ENCODE data around the gene MLLT10.

DNA sequence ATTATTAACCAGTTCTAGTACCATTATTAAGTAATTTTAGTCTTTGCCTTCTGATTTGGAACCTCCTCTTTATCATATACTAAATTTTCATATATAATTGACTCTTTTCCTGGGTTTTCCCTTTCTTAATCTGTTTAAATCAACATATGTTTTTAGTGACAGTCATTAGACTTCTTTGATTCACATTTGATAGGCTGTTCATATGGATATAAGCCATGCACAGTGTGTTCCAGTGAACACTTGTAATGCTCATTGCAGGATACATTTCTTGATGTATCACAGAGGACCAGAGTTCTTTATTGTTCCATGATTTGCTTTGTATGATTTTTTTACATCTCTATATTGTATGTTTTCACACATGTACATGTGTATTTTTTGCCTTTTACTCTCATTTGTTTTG, 114.0 kb downstream of the MLLT10 start:
- TF ChIP-seq, protein P1, sequence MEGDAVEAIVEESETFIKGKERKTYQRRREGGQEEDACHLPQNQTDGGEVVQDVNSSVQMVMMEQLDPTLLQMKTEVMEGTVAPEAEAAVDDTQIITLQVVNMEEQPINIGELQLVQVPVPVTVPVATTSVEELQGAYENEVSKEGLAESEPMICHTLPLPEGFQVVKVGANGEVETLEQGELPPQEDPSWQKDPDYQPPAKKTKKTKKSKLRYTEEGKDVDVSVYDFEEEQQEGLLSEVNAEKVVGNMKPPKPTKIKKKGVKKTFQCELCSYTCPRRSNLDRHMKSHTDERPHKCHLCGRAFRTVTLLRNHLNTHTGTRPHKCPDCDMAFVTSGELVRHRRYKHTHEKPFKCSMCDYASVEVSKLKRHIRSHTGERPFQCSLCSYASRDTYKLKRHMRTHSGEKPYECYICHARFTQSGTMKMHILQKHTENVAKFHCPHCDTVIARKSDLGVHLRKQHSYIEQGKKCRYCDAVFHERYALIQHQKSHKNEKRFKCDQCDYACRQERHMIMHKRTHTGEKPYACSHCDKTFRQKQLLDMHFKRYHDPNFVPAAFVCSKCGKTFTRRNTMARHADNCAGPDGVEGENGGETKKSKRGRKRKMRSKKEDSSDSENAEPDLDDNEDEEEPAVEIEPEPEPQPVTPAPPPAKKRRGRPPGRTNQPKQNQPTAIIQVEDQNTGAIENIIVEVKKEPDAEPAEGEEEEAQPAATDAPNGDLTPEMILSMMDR (IDR thresholded peaks at IDR 0.05), result no peak
- TF ChIP-seq EP300 (IDR thresholded peaks at IDR 0.05), result no peak
- no peak for TF ChIP-seq POLR2AphosphoS5 (IDR thresholded peaks at IDR 0.05)
- TF ChIP-seq POLR2A (IDR thresholded peaks at IDR 0.05; ENCODE audit: low read depth), result no peak

Measured in esophagus muscularis mucosa (tissue), 4 donors.